Nucleus accumbens (tissue), 56 donors: Measurements from ENCODE around the gene ARHGAP15.
A peak's percentile ranks its signal among the peaks of the same experiment; 100 is the strongest.

ENCODE experiments used
- DNase-seq, 56 donors: peaks; one replicate each; lab custom pipeline; 2025; lab: John Stamatoyannopoulos, UW

ARHGAP15 gene

GRCh38 chr2:143603846-143604565 is 474.8 kb downstream of the ARHGAP15 start:
- peak in 1 of 56 donors; percentile 1 for DNase-seq

GRCh38 chr2:143604566-143604959 is 475.3 kb downstream of the ARHGAP15 start:
- DNase-seq: no peak

DNA sequence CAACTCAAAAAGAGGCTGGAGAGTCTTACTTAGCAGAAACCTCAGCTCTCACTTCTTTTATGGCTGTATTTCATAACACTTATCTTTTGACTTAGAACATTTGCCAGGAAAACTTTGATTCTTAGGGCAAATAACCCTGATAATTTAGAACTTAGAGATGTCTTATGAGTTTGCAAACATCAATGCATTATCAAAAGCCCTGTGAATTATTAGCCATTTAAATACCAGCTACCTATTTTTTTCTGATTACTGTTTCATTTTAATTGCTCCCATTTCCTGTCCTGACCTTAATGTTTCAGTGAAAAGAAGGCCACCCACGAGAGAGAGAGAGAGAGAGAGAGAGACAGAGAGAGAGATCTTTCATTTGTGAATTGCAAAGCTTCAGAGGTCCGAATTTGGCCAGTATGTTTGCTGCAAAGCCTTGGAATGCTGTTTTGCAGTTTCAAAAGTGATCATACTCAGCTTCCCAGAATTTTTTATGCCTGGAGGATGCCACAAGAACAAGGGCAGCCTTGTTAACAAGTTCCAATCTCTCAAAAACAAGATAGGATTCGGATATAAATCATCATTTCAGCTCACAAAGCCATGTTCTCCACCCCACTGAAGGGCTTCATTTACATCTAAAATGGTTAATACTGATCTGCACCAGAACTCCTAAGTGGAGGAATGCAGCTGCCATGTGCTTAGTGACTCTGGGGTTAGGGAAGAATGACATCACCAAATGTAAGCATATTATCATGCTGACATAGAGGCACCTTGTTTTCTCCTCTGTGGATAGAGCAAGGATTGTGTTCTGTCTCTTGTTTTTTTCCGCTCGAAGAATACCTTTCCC is 478.2 kb downstream of the ARHGAP15 start:
- DNase-seq: peak in 5 of 56 donors; percentile 2 to 25 (median 7)

GRCh38 chr2:143608063-143608423 is 478.8 kb downstream of the ARHGAP15 start:
- no peak for DNase-seq

GRCh38 chr2:143608758-143609157 is 479.5 kb downstream of the ARHGAP15 start:
- no peak for DNase-seq

DNA sequence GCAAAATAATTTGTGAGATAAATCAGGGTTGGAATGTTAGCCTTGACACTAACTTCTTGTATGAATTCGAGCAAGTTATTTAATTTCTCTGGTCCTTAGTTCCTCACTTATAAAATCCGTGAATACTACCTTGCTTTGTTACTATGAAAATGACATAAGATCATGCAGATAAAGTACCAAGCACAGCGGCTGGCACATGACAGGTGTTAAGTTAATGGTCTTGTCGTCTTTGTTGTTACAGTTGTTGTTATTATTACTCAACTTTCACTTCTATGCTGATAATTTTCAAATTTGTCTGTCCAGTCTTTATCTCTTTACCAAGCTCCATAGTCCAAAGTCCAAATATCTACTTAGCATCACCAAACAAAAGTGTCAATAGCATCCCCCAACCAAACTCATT is 482.1 kb downstream of the ARHGAP15 start:
- DNase-seq: no peak

DNA sequence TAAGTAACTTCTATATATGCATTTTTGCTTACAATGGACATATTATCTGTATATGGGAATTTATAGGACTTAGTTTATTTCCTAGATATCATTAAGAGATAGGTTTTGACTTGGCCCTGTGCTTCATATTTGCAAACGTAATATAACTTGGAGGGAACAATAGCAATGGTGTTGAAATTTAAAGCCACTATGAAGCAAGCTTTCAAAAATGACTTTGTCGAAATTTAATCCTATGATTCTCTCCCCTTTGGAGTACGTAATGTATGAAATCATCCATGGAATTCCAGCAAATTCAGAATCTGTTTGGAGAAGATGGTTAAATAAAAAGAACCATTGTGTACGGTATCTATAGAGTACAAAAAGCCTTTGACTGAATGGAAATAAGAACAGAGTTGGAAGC is 486.3 kb downstream of the ARHGAP15 start:
- no peak for DNase-seq

DNA sequence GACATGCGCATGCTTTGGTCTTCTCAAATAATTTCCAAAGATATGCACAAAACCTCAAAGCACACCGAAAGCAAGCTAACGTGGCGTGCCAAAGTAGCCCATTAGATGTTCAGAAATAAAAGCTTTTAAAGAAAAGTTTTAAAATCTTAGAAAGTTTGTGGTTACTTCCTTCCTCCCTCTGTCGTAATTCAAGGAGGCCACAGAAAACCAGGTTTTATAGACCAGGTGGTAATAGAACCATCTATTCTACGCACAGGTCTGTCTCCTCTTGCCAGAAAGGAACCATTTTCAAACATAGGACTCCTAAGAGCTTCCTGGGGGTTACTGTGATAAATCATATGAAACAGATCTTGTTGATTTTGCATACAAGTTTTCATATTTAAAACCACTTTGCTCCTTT is 487.2 kb downstream of the ARHGAP15 start:
- no peak for DNase-seq

- DNase-seq: no peak
Observed at GRCh38 chr2:143617803-143618415, 488.7 kb downstream of the ARHGAP15 start.

GRCh38 chr2:143622106-143622505 is 492.9 kb downstream of the ARHGAP15 start:
- DNase-seq: no peak

DNA sequence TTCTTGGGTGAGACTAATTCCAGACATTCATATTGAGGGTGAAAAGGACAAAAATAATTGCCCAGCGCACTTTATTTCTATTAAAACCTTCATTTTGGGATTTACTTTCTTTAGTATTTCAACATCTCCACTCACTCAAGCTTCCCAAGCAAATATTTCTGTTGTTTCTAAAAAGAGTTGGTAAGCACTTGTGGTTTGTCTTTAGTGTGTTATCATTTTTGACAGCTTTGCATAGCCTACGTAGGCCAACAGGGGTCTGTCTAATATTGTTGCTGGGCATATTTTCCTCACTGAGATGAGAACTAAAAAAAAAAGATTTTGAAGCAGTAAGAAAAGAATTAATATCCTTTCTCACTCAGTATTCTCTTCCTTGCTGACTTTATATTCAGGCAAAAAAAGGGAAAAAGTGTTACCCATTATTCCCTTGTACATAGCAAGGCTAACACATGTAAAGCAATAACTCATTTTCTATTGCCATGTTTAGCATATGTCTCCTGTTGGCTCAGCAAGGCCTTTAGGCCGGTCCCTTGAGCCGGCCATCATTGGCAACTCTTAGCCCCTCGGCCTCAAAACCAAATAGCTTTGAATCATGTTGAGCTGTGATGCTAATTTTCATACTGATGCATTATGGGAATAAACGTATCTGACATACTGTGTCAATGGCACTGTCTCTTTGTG is 494.2 kb downstream of the ARHGAP15 start:
- DNase-seq: no peak

DNA sequence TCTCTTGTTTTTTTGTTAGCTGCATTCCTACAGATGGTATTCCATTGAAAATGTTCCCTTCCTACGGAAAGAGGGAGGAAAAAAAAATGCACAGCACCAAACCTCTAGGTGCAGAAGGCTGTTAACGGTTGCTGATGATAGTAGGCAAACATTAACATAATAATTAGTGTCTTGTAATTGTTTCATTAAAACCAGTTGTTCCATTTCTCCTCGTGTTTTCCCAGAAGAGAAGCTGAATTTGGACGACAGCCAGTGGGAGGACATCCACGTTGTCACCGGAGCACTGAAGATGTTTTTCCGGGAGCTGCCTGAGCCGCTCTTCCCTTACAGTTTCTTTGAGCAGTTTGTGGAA is 494.7 kb downstream of the ARHGAP15 start:
- DNase-seq: peak in 1 of 56 donors; percentile 17

DNA sequence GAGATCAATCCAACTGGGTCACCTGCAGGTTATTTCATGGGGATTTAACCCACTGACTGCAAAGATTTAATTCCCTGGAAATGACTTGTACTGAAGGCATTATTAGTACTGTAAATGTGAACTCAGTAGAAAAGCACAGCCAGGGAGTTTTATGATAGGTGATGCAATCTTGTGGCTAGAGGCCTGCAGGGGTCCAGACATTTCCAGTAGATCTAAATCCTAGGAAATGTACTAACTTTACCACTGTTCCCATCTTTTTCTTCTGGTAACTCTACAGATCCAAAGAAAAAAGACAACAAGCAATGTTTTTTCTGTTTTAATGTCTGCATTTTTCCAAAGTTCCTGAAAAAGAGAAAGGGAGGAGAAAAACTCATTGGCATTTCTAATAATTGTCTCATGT is 500.1 kb downstream of the ARHGAP15 start:
- DNase-seq: no peak

GRCh38 chr2:143632751-143633374 is 503.6 kb downstream of the ARHGAP15 start:
- DNase-seq: no peak

DNA sequence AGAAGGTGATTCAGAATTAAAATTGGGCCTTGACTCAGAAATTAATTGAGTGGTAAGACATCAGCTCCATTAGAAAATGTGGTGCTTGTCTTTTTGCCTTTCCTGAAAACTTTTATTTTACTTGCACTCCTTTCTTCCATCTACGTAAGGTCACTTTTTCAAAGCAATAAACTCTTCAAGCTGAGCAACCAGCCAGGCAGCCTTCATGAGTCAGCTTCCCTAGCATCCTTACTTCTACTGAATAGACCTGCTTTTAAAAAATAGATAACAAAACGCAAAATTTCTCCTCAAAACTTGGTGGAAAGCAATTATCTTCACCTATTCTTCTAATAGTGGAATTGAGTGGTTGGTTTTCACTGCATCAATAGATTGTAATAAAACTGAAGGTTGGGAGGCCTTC is 504.2 kb downstream of the ARHGAP15 start:
- no peak for DNase-seq

DNA sequence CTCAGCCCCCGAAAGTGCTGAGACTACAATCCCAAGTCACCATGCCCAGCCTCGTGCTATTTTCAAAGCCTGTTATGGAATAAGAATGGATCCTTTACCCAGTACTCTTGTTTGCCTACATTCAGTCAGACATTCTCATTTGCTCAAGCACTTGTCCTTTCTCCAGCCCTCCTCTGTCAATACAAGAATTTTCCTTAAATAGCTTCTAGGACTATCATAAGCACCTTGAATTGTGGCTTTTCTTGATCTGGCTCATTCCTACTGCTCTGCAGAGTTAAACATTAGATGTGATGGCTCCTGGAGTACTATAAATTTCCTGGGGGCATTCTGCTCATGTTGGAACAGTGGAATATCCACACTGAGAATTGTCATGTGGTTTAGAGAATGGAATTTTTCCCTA is 506.1 kb downstream of the ARHGAP15 start:
- DNase-seq: no peak

- no peak for DNase-seq
Observed at GRCh38 chr2:143635936-143636335, 506.7 kb downstream of the ARHGAP15 start.

DNA sequence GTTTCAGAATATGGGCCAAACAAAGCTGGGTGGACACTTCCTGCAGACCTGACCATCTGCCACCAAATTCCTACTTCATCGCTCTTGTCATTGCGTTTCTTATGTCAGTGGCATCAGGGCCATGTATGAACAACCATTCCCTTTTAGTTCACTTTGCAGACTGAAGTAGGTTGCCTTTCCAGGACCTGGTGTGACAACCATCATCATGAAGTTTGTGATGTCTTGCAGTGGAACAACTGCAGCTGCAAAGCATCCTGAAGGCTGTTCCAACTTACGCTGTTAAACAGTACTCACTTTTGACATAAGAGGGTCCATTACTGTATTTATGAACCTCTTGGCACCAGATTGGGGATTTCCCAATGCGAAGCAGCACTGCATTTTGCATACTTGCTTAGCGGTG is 511.6 kb downstream of the ARHGAP15 start:
- DNase-seq: no peak

DNA sequence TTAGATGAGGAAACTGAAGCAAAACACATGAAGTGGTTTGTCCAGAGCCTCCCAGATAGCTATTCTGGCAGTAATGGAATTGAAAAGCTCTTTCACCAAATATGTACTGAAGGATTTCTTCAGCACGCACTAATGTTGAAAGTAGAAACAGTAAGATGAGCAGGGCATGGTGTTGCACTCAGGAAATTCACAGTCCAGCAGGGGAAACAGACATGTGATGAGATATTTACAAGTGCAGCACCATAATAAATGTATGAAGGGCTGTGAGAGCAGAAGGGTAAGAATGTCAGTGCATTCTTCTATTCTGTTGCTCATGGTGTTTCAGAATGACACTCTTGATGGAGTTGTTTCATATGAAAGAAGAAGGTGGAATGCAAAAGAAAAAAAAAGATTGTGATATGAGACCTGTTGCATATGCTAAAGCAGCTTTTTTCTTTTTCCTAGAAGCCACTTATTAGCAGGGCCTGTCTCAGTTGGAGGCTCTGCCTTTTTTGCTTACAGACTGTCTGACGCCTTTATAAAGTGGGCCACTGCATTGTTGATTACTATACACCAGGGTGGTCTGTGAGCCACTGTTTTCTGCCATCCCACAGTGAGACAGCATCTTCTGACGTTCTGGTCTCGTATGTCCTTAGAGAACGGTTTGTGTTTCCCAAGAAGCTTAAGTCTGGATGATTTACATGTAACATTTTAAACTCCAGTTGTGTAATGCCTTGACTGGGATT is 516.9 kb downstream of the ARHGAP15 start:
- DNase-seq: no peak

GRCh38 chr2:143649226-143649740 is 520.1 kb downstream of the ARHGAP15 start:
- DNase-seq: no peak
